Inflammatory macrophage treated with lipopolysaccharide for 4 hours (primary cell): ENCODE results near the gene PRR29.
A peak's percentile ranks its signal among the peaks of the same experiment; 100 is the strongest.
"Not testable (repeated sequence)": the region's sequence is repeated elsewhere in the genome, so short reads cannot be mapped to it uniquely, and the experiment has no call there.

Source experiments
- DNase-seq: peaks from one replicate; pipeline ENCODE4 v3.0.0-alpha.2; 2020

PRR29 gene

GRCh38 chr17:63975541-63976092 is 22.5 kb upstream of the PRR29 start:
- DNase-seq = no peak

- DNase-seq = no peak
These were observed 21.4 kb upstream of the PRR29 start for GRCh38 chr17:63976702-63977101.

GRCh38 chr17:63978272-63979200 is 19.6 kb upstream of the PRR29 start:
- DNase-seq = no peak

GRCh38 chr17:63982641-63983040 is 15.5 kb upstream of the PRR29 start:
- not testable (repeated sequence) for DNase-seq

- DNase-seq = no peak
These were observed 14.8 kb upstream of the PRR29 start for GRCh38 chr17:63983320-63983719.

- DNase-seq = no peak
These were observed 13.9 kb upstream of the PRR29 start for GRCh38 chr17:63984236-63984635.

GRCh38 chr17:63984651-63985386 is 13.3 kb upstream of the PRR29 start:
- DNase-seq = peak; percentile 76

- DNase-seq = no peak
These were observed 12.6 kb upstream of the PRR29 start for GRCh38 chr17:63985387-63986140.

GRCh38 chr17:63986821-63987220 is 11.3 kb upstream of the PRR29 start:
- DNase-seq = no peak

- no peak for DNase-seq
These were observed 10.7 kb upstream of the PRR29 start for GRCh38 chr17:63987221-63988126.

GRCh38 chr17:63988127-63988478 is 10.0 kb upstream of the PRR29 start:
- DNase-seq = no peak

GRCh38 chr17:63988741-63989621 is 9.2 kb upstream of the PRR29 start:
- no peak for DNase-seq

GRCh38 chr17:63989622-63990345 is 8.4 kb upstream of the PRR29 start:
- no peak for DNase-seq

GRCh38 chr17:63991611-63992010 is 6.5 kb upstream of the PRR29 start:
- DNase-seq = no peak

- no peak for DNase-seq
These were observed 4.7 kb upstream of the PRR29 start for GRCh38 chr17:63993368-63993985.

- DNase-seq = no peak
These were observed 2.5 kb upstream of the PRR29 start for GRCh38 chr17:63995626-63996025.

GRCh38 chr17:63996430-63997182 is 1.5 kb upstream of the PRR29 start:
- DNase-seq = no peak

GRCh38 chr17:63997341-63998048 is 656 bp upstream of the PRR29 start:
- DNase-seq = no peak
